GM12892 (cell line): ENCODE measurements around the gene GGT7.

Source experiments
- POLR2A ChIP-seq: IDR thresholded peaks from 2 replicates; pipeline ENCODE4 v1.6.1; 2011; ENCODE audit warnings: low read depth, low read length, control low read depth
- POLR2AphosphoS5 ChIP-seq: IDR thresholded peaks from 2 replicates; pipeline ENCODE4 v1.6.1; 2011; ENCODE audit warnings: low read depth, low read length, control low read depth

DNA sequence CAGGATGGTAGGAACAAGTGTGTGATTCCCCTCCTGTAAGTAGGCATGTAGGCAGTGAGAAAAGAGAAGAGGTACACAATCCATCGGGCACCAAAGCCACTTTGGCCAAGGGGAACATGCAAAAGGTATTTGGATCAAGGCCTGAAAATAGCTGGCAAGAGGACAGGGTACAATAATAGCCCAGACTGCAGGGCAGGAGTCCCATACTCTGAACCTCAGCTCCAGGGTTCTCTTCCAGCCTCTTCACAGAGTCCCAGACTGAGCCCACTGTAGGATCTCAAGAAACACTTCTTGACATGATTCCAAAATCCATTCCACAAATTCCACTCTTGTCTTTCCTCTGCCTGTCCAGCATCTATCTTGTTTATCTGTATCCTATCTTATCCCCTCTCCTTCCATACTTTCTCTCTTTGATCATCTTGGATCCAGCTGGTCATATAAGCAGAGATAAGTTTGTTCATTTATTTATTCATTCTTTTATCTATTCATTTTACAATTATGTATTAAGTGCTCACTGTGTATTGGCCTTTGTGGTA is 23.5 kb upstream of the GGT7 start:
- TF ChIP-seq POLR2AphosphoS5: no peak
- TF ChIP-seq POLR2A: no peak
